GM12878 (cell line): ENCODE data around the gene APOBEC2.

Source experiments
- MYC ChIP-seq: IDR thresholded peaks from 2 replicates; pipeline ENCODE4 v1.6.1; 2011; ENCODE audit warnings: mild to moderate bottlenecking, low read length, moderate library complexity, inconsistent platforms; ENCODE audit not compliant: insufficient read depth, insufficient replicate concordance, insufficient read length, severe bottlenecking
- POLR2A ChIP-seq: IDR thresholded peaks from 2 replicates; pipeline ENCODE4 v1.6.1; 2011; ENCODE audit warnings: low read depth, mild to moderate bottlenecking, low read length
- POLR2AphosphoS5 ChIP-seq: IDR thresholded peaks from 2 replicates; pipeline ENCODE4 v1.6.1; 2011; ENCODE audit warnings: mild to moderate bottlenecking, low read length, inconsistent platforms
- STAT3 ChIP-seq: IDR thresholded peaks from 2 replicates; pipeline ENCODE4 v1.6.1; 2011; ENCODE audit warnings: low read depth, low read length, improper control_type of control experiment
- TAF1 ChIP-seq: IDR thresholded peaks from 2 replicates; pipeline ENCODE4 v1.6.1; 2011; ENCODE audit warnings: mild to moderate bottlenecking, low read depth, low read length, borderline replicate concordance
- TF ChIP-seq, protein P1 (sequence below), 3 experiments: IDR thresholded peaks in 2 of 3; conservative IDR thresholded peaks in 1 of 3; 2 replicates each; pipeline ENCODE4 v1.5.1; 2011; ENCODE audit warnings: low read depth in 3 of 3, low read length in 3 of 3, mild to moderate bottlenecking in 3 of 3, control low read depth in 2 of 3, moderate library complexity in 2 of 3, inconsistent platforms in 1 of 3, mixed read lengths in 1 of 3; ENCODE audit not compliant: control insufficient read depth in 2 of 3, insufficient read depth in 1 of 3; ENCODE audit errors: extremely low read depth in 1 of 3
- TF ChIP-seq, protein P2 (sequence below): IDR thresholded peaks from 2 replicates; pipeline ENCODE4 v1.6.1; 2011; ENCODE audit warnings: low read depth, low read length, improper control_type of control experiment, borderline replicate concordance
- TF ChIP-seq, protein P3 (sequence below): fragments of 450-650 bp; formaldehyde crosslinking; IDR thresholded peaks from 2 replicates; pipeline ENCODE4 v1.4.0; 2022; ENCODE audit warnings: mild to moderate bottlenecking, moderate library complexity
- TF ChIP-seq, protein P4 (sequence below): fragments of 150-350 bp; IDR thresholded peaks from 2 replicates; pipeline ENCODE4 v1.6.1; 2016; ENCODE audit warnings: low read depth, low read length
- TF ChIP-seq, protein P5 (sequence below): IDR thresholded peaks from 2 replicates; pipeline ENCODE4 v1.6.1; 2012; ENCODE audit warnings: low read depth, low read length, improper control_type of control experiment

DNA sequence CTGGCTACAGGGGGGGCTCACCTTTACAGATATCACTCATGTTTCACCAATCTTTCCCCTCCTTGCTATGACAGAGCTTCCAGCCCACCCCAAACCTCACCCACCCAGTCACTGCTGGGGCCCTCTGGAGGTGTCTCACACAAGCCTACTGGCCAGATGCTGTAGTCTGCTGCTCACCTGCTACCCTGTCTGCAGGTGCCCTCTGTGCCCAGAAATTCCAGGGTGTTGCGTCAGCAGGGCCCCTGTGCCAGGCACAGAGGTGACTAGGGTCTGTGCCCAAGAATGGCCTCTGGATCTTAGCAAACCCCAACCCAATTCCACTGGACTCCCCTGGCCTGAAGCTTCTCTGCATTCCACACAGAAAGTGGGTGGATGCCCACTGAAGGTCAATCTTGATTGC is 35.3 kb upstream of the APOBEC2 start:
- TF ChIP-seq STAT3 (no peak), POLR2AphosphoS5 (no peak), MYC (no peak), TAF1 (no peak), POLR2A (no peak)
- TF ChIP-seq, protein P1, sequence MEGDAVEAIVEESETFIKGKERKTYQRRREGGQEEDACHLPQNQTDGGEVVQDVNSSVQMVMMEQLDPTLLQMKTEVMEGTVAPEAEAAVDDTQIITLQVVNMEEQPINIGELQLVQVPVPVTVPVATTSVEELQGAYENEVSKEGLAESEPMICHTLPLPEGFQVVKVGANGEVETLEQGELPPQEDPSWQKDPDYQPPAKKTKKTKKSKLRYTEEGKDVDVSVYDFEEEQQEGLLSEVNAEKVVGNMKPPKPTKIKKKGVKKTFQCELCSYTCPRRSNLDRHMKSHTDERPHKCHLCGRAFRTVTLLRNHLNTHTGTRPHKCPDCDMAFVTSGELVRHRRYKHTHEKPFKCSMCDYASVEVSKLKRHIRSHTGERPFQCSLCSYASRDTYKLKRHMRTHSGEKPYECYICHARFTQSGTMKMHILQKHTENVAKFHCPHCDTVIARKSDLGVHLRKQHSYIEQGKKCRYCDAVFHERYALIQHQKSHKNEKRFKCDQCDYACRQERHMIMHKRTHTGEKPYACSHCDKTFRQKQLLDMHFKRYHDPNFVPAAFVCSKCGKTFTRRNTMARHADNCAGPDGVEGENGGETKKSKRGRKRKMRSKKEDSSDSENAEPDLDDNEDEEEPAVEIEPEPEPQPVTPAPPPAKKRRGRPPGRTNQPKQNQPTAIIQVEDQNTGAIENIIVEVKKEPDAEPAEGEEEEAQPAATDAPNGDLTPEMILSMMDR (IDR thresholded peaks at IDR 0.05 in 2 of 3, conservative IDR thresholded peaks at IDR 0.05 in 1 of 3; ENCODE audit: control insufficient read depth in 2 of 3, extremely low read depth in 1 of 3, insufficient read depth in 1 of 3, low read depth in 3 of 3, low read length in 3 of 3) = no peak
- TF ChIP-seq, protein P2, sequence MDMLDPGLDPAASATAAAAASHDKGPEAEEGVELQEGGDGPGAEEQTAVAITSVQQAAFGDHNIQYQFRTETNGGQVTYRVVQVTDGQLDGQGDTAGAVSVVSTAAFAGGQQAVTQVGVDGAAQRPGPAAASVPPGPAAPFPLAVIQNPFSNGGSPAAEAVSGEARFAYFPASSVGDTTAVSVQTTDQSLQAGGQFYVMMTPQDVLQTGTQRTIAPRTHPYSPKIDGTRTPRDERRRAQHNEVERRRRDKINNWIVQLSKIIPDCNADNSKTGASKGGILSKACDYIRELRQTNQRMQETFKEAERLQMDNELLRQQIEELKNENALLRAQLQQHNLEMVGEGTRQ = no peak
- TF ChIP-seq, protein P3, sequence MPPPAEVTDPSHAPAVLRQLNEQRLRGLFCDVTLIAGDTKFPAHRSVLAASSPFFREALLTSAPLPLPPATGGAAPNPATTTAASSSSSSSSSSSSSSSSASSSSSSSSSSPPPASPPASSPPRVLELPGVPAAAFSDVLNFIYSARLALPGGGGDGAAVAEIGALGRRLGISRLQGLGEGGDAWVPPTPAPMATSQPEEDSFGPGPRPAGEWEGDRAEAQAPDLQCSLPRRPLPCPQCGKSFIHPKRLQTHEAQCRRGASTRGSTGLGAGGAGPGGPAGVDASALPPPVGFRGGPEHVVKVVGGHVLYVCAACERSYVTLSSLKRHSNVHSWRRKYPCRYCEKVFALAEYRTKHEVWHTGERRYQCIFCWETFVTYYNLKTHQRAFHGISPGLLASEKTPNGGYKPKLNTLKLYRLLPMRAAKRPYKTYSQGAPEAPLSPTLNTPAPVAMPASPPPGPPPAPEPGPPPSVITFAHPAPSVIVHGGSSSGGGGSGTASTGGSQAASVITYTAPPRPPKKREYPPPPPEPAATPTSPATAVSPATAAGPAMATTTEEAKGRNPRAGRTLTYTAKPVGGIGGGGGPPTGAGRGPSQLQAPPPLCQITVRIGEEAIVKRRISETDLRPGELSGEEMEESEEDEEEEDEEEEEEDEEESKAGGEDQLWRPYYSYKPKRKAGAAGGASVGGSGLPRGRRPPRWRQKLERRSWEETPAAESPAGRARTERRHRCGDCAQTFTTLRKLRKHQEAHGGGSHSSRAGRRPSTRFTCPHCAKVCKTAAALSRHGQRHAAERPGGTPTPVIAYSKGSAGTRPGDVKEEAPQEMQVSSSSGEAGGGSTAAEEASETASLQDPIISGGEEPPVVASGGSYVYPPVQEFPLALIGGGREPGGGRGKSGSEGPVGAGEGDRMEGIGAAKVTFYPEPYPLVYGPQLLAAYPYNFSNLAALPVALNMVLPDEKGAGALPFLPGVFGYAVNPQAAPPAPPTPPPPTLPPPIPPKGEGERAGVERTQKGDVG (CRISPR knock-in tag) = no peak
- TF ChIP-seq, protein P4, sequence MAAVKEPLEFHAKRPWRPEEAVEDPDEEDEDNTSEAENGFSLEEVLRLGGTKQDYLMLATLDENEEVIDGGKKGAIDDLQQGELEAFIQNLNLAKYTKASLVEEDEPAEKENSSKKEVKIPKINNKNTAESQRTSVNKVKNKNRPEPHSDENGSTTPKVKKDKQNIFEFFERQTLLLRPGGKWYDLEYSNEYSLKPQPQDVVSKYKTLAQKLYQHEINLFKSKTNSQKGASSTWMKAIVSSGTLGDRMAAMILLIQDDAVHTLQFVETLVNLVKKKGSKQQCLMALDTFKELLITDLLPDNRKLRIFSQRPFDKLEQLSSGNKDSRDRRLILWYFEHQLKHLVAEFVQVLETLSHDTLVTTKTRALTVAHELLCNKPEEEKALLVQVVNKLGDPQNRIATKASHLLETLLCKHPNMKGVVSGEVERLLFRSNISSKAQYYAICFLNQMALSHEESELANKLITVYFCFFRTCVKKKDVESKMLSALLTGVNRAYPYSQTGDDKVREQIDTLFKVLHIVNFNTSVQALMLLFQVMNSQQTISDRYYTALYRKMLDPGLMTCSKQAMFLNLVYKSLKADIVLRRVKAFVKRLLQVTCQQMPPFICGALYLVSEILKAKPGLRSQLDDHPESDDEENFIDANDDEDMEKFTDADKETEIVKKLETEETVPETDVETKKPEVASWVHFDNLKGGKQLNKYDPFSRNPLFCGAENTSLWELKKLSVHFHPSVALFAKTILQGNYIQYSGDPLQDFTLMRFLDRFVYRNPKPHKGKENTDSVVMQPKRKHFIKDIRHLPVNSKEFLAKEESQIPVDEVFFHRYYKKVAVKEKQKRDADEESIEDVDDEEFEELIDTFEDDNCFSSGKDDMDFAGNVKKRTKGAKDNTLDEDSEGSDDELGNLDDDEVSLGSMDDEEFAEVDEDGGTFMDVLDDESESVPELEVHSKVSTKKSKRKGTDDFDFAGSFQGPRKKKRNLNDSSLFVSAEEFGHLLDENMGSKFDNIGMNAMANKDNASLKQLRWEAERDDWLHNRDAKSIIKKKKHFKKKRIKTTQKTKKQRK = no peak
- TF ChIP-seq, protein P5, sequence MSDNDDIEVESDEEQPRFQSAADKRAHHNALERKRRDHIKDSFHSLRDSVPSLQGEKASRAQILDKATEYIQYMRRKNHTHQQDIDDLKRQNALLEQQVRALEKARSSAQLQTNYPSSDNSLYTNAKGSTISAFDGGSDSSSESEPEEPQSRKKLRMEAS = no peak
